Mammary epithelial cell (primary cell): ENCODE measurements around the gene OTX2.

Source experiments
- CTCF ChIP-seq, 2 donors: IDR thresholded peaks in 1 of 2; conservative IDR thresholded peaks in 1 of 2; 2 replicates each; pipeline ENCODE4 v1.5.1; 2011 to 2012; ENCODE audit warnings: inconsistent platforms in 2 of 2, low read length in 2 of 2, mild to moderate bottlenecking in 2 of 2, control low read depth in 1 of 2, low read depth in 1 of 2; ENCODE audit not compliant: insufficient read depth in 1 of 2; ENCODE audit errors: extremely low read depth in 1 of 2
- EZH2 ChIP-seq: IDR thresholded peaks from 2 replicates; pipeline ENCODE4 v1.6.1; 2012; ENCODE audit warnings: low read length, inconsistent platforms, borderline replicate concordance

GRCh38 chr14:56774503-56774902, 35.8 kb downstream of the OTX2 start:
- TF ChIP-seq CTCF (conservative IDR thresholded peaks at IDR 0.05 in 1 of 2, IDR thresholded peaks at IDR 0.05 in 1 of 2; ENCODE audit: extremely low read depth in 1 of 2, insufficient read depth in 1 of 2, low read depth in 1 of 2, low read length in 2 of 2) (no peak), EZH2 (no peak)
